ENCODE results near the gene POU2F1.

- no peak for TF ChIP-seq SIN3A (IDR thresholded peaks at IDR 0.05; ENCODE audit: low read depth)
- TF ChIP-seq POLR2A (IDR thresholded peaks at IDR 0.05; ENCODE audit: borderline replicate concordance, extremely low read depth, insufficient read depth, insufficient read length): no peak
- no peak for TF ChIP-seq POLR2AphosphoS5 (IDR thresholded peaks at IDR 0.05; ENCODE audit: low read depth, low read length)
Observed at GRCh38 chr1:167304165-167304564, 83.5 kb downstream of the POU2F1 start.

Measured in HCT116 (cell line).